GM12878 (cell line): Measurements from ENCODE around the gene PPIF. TPM values are rescaled to one million over a fixed set of nuclear protein-coding genes. Genes with fewer than 3 reads are reported as not detected.

ENCODE experiments used
- BACH1 ChIP-seq: fragments of 450-650 bp; IDR thresholded peaks from 2 replicates; pipeline ENCODE4 v1.6.1; 2017; ENCODE audit warnings: mild to moderate bottlenecking, borderline replicate concordance
- DPF2 ChIP-seq: fragments of 450-650 bp; IDR thresholded peaks from 2 replicates; pipeline ENCODE4 v1.6.1; 2017; ENCODE audit warnings: mild to moderate bottlenecking
- EED ChIP-seq: sonication (generic); IDR thresholded peaks from 2 replicates; pipeline ENCODE4 v1.6.1; 2016; ENCODE audit warnings: antibody characterized with exemption, low read depth
- HDAC6 ChIP-seq: fragments of 200-600 bp; sonication (generic); IDR thresholded peaks from one replicate; pipeline ENCODE4 v1.8.0; 2017; ENCODE audit warnings: antibody characterized with exemption; ENCODE audit not compliant: unreplicated experiment
- IKZF1 ChIP-seq: fragments of 450-650 bp; conservative IDR thresholded peaks from 2 replicates; pipeline ENCODE4 v1.6.1; 2017; ENCODE audit warnings: antibody characterized with exemption, mild to moderate bottlenecking
- MYC ChIP-seq: IDR thresholded peaks from 2 replicates; pipeline ENCODE4 v1.6.1; 2011; ENCODE audit warnings: mild to moderate bottlenecking, low read length, moderate library complexity, inconsistent platforms; ENCODE audit not compliant: insufficient read depth, insufficient replicate concordance, insufficient read length, severe bottlenecking
- NR2C1 ChIP-seq: fragments of 450-650 bp; IDR thresholded peaks from 2 replicates; pipeline ENCODE4 v1.6.1; 2017; ENCODE audit warnings: antibody characterized with exemption, mild to moderate bottlenecking, moderate library complexity
- NRF1 ChIP-seq: conservative IDR thresholded peaks from 2 replicates; pipeline ENCODE4 v1.6.1; 2011; ENCODE audit warnings: mild to moderate bottlenecking, low read depth, low read length, improper control_type of control experiment
- PKNOX1 ChIP-seq: fragments of 450-650 bp; IDR thresholded peaks from 2 replicates; pipeline ENCODE4 v1.6.1; 2016; ENCODE audit warnings: mild to moderate bottlenecking
- PML ChIP-seq: IDR thresholded peaks from 2 replicates; pipeline ENCODE4 v1.6.1; 2012; ENCODE audit warnings: low read length, inconsistent platforms
- POLR2A ChIP-seq: IDR thresholded peaks from 2 replicates; pipeline ENCODE4 v1.6.1; 2011; ENCODE audit warnings: low read depth, mild to moderate bottlenecking, low read length
- POU2F2 ChIP-seq: IDR thresholded peaks from 3 replicates; pipeline ENCODE4 v1.6.1; 2011; ENCODE audit warnings: low read depth, mild to moderate bottlenecking, low read length, borderline replicate concordance
- RAD21 ChIP-seq: IDR thresholded peaks from 2 replicates; pipeline ENCODE4 v1.6.1; 2011; ENCODE audit warnings: mild to moderate bottlenecking, low read depth, low read length, moderate library complexity; ENCODE audit not compliant: insufficient read depth
- RB1 ChIP-seq: fragments of 450-650 bp; formaldehyde crosslinking; IDR thresholded peaks from 2 replicates; pipeline ENCODE4 v1.6.1; 2017; ENCODE audit warnings: mild to moderate bottlenecking, borderline replicate concordance
- RUNX3 ChIP-seq: IDR thresholded peaks from 2 replicates; pipeline ENCODE4 v1.6.1; 2012; ENCODE audit warnings: low read length, inconsistent platforms
- SMAD5 ChIP-seq: IDR thresholded peaks from 2 replicates; pipeline ENCODE4 v1.6.1; 2016; ENCODE audit warnings: antibody characterized with exemption, low read depth
- SP1 ChIP-seq: IDR thresholded peaks from one replicate; pipeline ENCODE4 v1.6.1; 2011; ENCODE audit warnings: low read depth, low read length
- STAT1 ChIP-seq: fragments of 450-650 bp; conservative IDR thresholded peaks from 2 replicates; pipeline ENCODE4 v1.6.1; 2014; ENCODE audit warnings: antibody characterized with exemption, mild to moderate bottlenecking
- ZNF274 ChIP-seq: IDR thresholded peaks from one replicate; pipeline ENCODE4 v1.8.0; 2011; ENCODE audit not compliant: insufficient read length, insufficient read depth
- ZNF592 ChIP-seq: fragments of 450-650 bp; IDR thresholded peaks from 2 replicates; pipeline ENCODE4 v1.6.1; 2017; ENCODE audit warnings: mild to moderate bottlenecking, moderate library complexity
- ZNF687 ChIP-seq: fragments of 450-650 bp; IDR thresholded peaks from 2 replicates; pipeline ENCODE4 v1.6.1; 2017; ENCODE audit warnings: mild to moderate bottlenecking, moderate library complexity
- polyA plus RNA-seq, 11 experiments: library from polyadenylated mRNA; depleted of rRNA in 4 of 11; unstranded in 6 of 11; stranded (reverse) in 5 of 11; fragments of >200 nt; fragmentation: Nextera tagmentation in 4 of 11; fragmentation: Illumina TruSeq in 1 of 11; extraction: Ambion mirVana in 4 of 11; extraction: Trizol in 1 of 11; gene quantifications; 1 replicate in 1 of 11; 2 replicates in 10 of 11; pipeline versions ENCODE4 v1.2.1 to v1.2.3, GENCODE V29; 2011 to 2016; ENCODE audit warnings: inconsistent platforms in 2 of 11, missing spikeins in 2 of 11, low read depth in 1 of 11
- total RNA-seq, 4 experiments: library from RNA; depleted of rRNA in 3 of 4; stranded (reverse); fragments of >200 nt in 3 of 4; fragmentation: Illumina TruSeq in 1 of 4; extraction: Trizol in 1 of 4; gene quantifications; 2 replicates each; pipeline versions ENCODE4 v1.2.1 to v1.2.3, GENCODE V29; 2013 to 2021

PPIF gene
- total and polyA plus RNA-seq, 10 of the 15 experiments (the other 5 are each of a cell fraction or from before 2014, with no cell fraction given) = 28.8 to 180 (median 128) TPM

GRCh38 chr10:79347226-79347893 is at the start of gene PPIF (continued):
- TF ChIP-seq IKZF1 = peak; percentile 77
- no peak for TF ChIP-seq ZNF274
- 0 out of 2 replicates have a peak, but pooled peaks have one; percentile 44 for TF ChIP-seq ZNF592
- TF ChIP-seq PML = peak; percentile 52; the same call in 1 of the 2 replicates
- TF ChIP-seq SP1 = peak; percentile 75
- peak; percentile 91; the same call in 2 of the 3 replicates for TF ChIP-seq POU2F2
- TF ChIP-seq SMAD5 = no peak
- no peak for TF ChIP-seq STAT1
- TF ChIP-seq NR2C1 = no peak
- peak; percentile 89 for TF ChIP-seq POLR2A
- peak; percentile 74; the same call in 1 of the 2 replicates for TF ChIP-seq ZNF687
- peak; percentile 86; the same call in 1 of the 2 replicates for TF ChIP-seq BACH1
- 0 out of 2 replicates have a peak, but pooled peaks have one; percentile 46 for TF ChIP-seq RAD21
- no peak for TF ChIP-seq EED
- peak; percentile 5 for TF ChIP-seq MYC
- TF ChIP-seq RUNX3 = peak; percentile 19; the same call in 1 of the 2 replicates
- peak; percentile 93; the same call in 1 of the 2 replicates for TF ChIP-seq RB1
- TF ChIP-seq DPF2 = peak; percentile 71; the same call in 1 of the 2 replicates
- peak; percentile 60 for TF ChIP-seq NRF1
- peak; percentile 44 for TF ChIP-seq PKNOX1
- TF ChIP-seq HDAC6 = peak; percentile 47
